T-helper 2 cell treated with Interferon-gamma antibody and Interleukin-4, amounts not matched to agents 100 ng/mL and 5 ng/mL, for 36 hours (primary cell): Measurements from ENCODE around the gene TFDP2. TPM values are rescaled to one million over a fixed set of nuclear protein-coding genes. Genes with fewer than 3 reads are reported as not detected.
"Not testable (repeated sequence)": the region's sequence is repeated elsewhere in the genome, so short reads cannot be mapped to it uniquely, and the experiment has no call there.

ENCODE experiments used
- intact Hi-C: fragments of 100-400 bp; cut with micrococcal nuclease; formaldehyde crosslinking; loops from one replicate; pipeline ENCODE4 v1.15.1; 2023
- total RNA-seq: library from RNA; stranded (reverse); gene quantifications from 2 replicates; pipeline ENCODE4 v1.2.3, GENCODE V29; 2022

Gene TFDP2, protein sequence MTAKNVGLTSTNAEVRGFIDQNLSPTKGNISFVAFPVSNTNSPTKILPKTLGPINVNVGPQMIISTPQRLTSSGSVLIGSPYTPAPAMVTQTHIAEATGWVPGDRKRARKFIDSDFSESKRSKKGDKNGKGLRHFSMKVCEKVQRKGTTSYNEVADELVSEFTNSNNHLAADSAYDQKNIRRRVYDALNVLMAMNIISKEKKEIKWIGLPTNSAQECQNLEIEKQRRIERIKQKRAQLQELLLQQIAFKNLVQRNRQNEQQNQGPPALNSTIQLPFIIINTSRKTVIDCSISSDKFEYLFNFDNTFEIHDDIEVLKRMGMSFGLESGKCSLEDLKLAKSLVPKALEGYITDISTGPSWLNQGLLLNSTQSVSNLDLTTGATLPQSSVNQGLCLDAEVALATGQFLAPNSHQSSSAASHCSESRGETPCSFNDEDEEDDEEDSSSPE
- 25.2 and 32.2 TPM in 2 replicates for total RNA-seq

DNA sequence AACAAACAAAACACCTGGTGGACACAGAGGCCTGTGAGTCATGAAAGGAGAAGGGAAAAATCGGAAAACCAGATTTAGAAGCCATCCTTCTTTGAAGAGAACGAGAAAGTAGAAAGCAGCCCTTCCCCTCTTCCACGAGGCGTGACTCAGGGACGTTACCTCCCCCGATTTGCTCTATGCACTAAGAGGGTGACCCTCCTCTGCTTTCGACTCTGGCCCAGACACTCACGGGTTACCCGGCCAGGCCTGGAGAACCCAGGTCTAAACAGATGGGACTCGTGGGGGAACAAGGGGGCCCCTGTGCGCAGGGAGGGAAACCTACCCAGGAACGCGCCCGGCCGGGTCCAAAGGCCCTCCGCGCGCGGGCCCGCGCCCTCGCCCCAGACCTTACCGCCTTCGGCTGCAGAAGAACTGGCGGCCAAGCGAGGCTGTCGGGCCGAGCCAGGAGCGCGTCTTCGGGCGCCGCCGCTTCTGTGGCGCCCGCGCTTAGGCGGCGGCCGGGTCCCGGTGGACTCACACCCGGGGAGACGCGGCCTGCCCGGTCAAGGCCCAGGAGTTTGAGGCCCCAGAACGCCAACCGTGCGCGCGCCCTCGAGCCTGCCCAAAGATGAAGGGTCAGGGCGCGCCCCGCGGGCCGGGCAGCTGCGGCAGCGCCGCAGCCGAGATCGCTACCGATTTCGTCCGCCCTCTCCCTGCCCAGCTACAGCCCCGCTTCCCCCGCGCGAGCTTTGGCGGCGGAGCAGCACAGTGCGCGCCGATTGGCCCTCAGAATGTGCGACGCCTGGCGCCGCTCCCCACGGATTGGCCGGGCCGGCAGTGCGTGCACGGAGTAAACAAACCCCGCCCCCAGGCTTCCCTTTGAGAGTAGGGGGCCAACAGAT lies at the start of gene TFDP2:
TSS of gene TFDP2 (minus strand) at position 753 of the 881 bp plus-strand sequence. CDS start 47,795 bp downstream, outside the sequence.
- intact Hi-C loops: loop anchor here (1.0 to 5.0 kb wide), 6 partner anchors 76 to 352 kb away; partner anchors contain the start of genes ATP1B3 and GK5

DNA sequence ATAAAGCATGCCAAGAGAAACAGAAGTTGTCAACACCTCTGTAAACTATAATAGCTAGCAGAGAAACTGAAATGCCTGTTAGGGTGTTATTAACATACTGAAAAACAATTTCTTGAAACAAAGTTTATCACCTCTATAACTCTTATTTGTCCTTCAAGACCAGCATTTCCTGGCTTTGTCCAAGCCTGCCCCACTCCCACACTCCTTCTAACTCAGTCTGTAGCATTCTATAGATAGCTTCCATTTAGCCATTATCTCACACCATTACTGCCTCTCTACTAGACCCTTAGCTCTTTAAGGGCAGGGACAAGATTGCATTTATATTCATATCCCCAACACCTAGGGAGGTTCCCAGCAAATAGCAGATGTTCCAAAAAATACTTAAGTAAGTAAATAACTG lies 39.5 kb upstream of the TFDP2 start:
- intact Hi-C loops: no loop called here

DNA sequence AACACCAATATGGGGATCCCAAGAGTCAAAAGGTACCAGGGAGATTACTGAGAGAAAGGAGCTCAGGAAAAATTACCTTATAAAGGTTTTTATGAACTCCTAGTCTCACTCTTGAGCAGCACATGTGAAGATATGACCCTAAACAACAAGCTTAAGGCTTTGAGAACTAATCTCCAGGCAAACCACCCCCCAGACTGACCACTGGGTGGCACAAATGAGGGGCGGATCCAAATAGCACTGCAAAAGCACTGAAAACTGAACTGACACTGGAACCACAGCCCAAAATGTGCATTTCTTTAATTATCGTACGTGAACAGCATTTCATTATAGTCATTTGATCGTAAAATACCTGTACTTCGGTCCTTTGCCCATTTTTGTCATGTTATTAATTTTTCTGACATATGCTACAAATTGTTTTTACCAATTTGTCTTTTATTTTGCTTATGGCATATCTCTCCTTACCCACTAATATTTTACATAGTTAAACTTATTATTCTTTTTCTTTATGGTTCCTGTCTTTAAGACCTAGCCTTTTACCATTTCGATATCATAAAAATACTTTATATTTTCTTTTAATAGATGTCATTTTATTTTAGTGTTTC lies 31.5 kb upstream of the TFDP2 start:
- intact Hi-C loops: no loop called here

DNA sequence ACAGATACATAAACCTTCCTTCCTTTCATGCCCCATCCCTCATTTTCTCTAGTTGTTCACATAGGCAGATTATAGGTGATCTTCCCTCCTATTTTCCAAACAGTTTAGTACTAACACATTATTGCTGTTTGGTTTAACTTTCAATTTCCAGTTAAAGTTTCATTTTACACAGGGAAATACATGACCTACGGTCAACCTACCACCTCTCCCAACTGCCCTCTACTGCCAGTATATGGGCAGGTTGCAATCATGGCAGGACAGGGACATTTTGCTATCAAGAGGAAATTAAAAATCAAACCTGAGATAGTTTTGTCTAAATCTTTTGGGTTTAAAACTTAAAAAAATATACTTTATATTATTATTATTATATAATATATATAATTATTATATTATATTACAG lies 26.1 kb upstream of the TFDP2 start:
- intact Hi-C loops: no loop called here

- intact Hi-C loops: no loop called here
These were observed 25.2 kb upstream of the TFDP2 start for GRCh38 chr3:142174559-142174958.

DNA sequence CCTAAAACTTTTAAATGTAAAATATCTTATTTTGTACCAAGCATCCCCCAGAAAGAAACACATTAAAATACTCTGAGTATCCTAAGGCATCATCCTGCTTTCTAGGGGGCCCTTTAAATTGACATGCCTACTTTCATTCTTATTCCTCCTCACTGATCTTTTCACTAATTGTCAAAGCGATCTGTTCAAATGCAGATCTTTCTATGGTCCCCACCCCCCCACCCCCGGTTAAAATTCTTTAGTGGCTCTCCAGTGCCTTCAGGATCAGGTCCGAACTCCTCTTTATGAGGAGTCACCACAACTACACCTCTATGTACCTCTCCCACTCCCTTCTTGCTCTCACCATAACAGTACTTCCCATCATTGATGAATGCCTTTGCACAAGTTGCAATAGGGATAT lies 19.2 kb upstream of the TFDP2 start:
- intact Hi-C loops: no loop called here

DNA sequence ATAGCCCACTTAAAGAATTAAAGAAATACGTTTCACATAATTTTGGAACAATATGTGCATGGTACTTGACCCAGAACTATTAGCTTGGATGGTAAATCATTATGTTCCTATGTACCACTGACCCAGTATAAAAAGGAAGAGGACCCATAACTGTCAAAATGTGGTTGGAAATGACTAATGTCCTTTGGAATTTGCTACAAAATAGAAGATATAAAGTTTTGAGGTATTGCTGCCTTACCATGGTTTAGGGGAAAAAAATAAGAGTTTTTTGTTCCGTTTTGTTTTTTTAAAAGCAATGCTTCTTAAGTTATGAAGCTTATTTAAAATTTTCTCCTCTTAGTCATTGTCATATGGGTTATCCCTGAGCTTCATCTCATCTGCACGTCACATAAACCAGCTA lies 15.8 kb upstream of the TFDP2 start:
- intact Hi-C loops: no loop called here

DNA sequence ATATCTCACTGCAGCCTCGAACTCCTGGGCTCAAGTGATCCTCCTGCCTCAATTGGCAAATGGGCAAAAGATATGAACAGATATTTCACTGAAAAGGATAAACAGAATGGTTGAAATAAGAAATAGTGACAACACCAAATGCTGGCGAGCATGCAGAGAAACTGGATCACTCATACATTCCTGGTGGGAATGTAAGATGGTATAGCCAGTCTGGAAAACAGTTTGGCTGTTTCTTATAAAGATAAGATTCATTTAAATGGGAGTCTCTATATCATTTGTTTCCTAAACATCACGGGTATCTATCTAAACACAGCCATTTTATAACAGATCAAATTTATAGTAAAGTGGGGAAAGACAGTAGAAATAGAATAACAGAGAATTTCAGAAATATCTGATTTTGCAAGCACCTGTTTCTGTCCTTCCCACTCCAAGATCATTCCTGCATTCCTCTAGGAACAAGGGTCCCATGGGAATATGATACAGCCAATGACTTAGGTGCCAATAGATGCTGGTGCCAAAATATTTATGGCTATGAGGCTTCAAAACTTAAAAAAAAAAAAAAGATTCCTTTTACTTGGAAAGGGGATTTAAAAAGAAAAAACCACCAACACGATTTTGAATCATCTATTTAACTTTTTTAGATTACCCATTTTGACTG lies 9.9 kb upstream of the TFDP2 start:
- intact Hi-C loops: no loop called here

- intact Hi-C loops: no loop called here
These were observed 4.8 kb upstream of the TFDP2 start for GRCh38 chr3:142154186-142154585.

GRCh38 chr3:142152384-142152783 lies 3.0 kb upstream of the TFDP2 start:
- intact Hi-C loops: no loop called here

DNA sequence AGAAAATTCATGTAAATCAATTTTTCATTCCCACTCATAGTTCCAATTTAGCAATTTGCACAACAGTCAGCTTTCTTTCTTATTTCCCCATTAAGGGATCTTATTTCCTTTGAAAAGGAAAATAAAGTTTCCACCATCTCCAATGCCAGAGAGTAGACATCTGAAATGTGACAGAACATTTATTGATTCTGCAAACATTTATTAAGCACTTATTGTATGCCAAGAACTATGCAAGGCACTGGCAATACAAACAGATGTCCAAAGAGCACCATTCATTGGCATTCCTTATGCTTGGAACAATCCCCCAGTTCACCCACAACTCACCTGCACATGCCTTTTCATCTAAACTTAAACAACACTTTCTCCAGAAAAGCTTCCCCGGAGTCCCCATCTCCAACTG lies 2.5 kb upstream of the TFDP2 start:
- intact Hi-C loops: no loop called here

GRCh38 chr3:142151240-142151639 lies 1.9 kb upstream of the TFDP2 start:
- intact Hi-C loops: no loop called here

- intact Hi-C loops: no loop called here
These were observed 927 bp upstream of the TFDP2 start for GRCh38 chr3:142150271-142150670.

DNA sequence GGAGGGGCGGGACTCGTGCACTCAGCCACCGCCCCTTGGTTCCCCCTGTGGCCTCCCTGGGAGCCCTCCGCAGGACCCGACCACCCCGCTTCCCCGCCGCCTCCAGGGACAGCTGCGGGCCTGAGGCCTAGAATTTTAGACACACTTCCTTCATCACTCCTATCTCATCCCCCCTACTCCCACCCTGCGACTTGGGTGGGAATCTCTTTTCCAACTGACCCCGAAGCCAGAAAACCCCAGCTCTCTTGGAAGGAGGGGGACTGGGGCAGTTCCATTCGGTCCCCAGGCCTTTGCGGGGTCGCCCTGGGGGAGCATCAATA lies 289 bp upstream of the TFDP2 start:
- intact Hi-C loops: loop anchor here (1.0 to 5.0 kb wide), 6 partner anchors 76 to 353 kb away; partner anchors contain the start of genes ATP1B3 and GK5

GRCh38 chr3:142148044-142148791 lies 1.1 kb downstream of the TFDP2 start:
- intact Hi-C loops: loop anchor here (2.0 to 5.0 kb wide), 5 partner anchors 121 to 351 kb away; partner anchors contain the start of gene ATP1B3

DNA sequence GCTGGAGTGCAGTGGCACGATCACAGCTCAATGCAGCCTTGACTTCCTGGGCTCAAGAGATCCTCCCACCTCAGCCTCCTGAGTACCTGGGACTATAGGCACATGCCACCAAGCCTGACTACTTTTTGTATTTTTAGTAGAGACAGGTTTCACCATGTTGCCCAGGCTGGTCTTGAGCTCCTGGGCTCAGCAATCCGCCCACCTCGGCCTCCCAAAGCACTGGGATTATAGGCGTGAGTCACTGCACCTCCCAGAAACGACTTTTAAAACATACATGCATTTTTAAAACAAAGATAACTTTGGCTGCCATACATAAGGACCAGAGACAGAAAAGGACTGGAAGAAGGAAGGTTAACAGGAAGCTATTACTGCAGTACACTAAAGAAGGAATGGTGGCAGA lies 4.8 kb downstream of the TFDP2 start:
- intact Hi-C loops: not testable (repeated sequence)

DNA sequence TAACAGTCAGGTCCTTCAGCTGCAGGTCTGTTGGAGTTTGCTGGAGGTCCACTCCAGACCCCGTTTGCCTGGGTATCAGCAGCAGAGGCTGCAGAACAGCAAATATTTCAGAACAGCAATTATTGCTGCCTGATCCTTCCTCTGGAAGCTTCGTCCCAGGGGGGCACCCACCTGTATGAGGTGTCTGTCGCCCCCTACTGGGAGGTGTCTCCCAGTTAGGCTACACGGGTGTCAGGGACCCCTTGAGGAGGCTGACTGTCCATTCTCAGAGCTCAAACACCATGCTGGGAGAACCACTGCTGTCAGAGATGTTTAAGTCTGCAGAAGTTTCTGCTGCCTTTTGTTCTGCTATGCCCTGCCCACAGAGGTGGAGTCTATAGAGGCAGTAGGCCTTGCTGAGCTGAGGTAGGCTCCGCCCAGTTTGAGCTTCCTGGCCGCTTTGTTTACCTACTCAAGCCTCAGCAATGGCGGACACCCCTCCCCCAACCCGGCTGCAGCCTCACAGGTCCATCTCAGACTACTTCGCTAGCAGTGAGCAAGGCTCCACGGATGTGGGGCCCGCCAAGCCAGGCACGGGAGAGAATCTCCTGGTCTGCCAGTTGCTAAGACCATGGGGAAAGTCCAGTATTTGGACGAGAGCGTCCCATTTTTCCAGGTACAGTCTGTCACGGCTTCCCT lies 8.6 kb downstream of the TFDP2 start:
- intact Hi-C loops: not testable (repeated sequence)

GRCh38 chr3:142137089-142137488 lies 12.3 kb downstream of the TFDP2 start:
- intact Hi-C loops: not testable (repeated sequence)

- intact Hi-C loops: no loop called here
These were observed 14.5 kb downstream of the TFDP2 start for GRCh38 chr3:142134799-142135325.
